ENCODE results near the gene ATP1B2.

DNA sequence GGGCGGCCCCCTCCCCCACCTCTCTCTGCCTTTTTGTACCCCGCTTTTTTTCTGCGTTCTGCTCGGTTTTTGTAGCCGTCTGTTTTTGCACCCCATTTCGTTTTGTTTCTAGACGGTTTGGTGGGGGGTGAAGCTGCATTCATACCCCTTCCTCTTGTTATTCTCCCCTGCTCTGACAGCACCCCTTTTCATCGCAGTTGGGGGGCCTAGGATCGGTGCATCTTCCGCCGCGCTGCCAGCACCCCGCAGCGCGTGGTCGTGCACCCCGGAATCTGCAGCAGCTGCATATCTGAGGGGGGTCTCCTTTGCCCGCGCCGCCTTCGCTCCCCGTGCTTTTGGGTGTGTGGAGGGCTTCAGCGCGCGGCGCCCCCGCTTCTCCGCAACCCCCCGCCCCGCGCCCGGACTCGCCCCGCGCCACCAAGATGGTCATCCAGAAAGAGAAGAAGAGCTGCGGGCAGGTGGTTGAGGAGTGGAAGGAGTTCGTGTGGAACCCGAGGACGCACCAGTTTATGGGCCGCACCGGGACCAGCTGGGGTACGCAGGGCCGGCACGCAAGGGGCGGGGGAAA, 455 bp downstream of the ATP1B2 start:
- no peak for TF ChIP-seq CTCF (IDR thresholded peaks at IDR 0.05)
- peak; percentile 45 for TF ChIP-seq EZH2 (IDR thresholded peaks at IDR 0.05)

Measured in neural progenitor cell (in vitro differentiated cells).